Caco-2 (cell line): Measurements from ENCODE around the gene TDRD10. TPM values are rescaled to one million over a fixed set of nuclear protein-coding genes. Genes with fewer than 3 reads are reported as not detected.

Experiments
- BruUV-seq: library from RNA; stranded (reverse); fragments of 400-500 nt; replicated peaks from 2 replicates; lab custom pipeline; 2021; lab: Mats Ljungman, UMichigan
- CTCF ChIA-PET: fragments of 300-600 bp; sonication (Branson Sonifier 250); formaldehyde crosslinking; loops from one replicate; lab custom pipeline; 2022; ENCODE audit warnings: antibody characterized with exemption; lab: Charles Lee
- POLR2A ChIA-PET: fragments of 300-600 bp; sonication (Branson Sonifier 250); formaldehyde crosslinking; loops from one replicate; lab custom pipeline; 2022; ENCODE audit warnings: antibody characterized with exemption; lab: Charles Lee
- DNase-seq, 2 experiments: peaks; one replicate each; pipeline versions ENCODE4 v3.0.0 to v3.0.0-alpha.2; 2020 to 2022
- H3K27me3 ChIP-seq: replicated peaks from 2 replicates; pipeline ENCODE4 v1.6.0; 2011; ENCODE audit warnings: low read length; ENCODE audit not compliant: control insufficient read depth, insufficient read depth
- H3K36me3 ChIP-seq: 2 replicates; pipeline ENCODE4 v1.5.1; 2011; ENCODE audit warnings: low read length; ENCODE audit not compliant: control insufficient read depth, insufficient read depth
- H3K4me1 ChIP-seq: fragments of 250-450 bp; sonication (Bioruptor Pico); 2 replicates; pipeline ENCODE4 v1.5.1; 2020; ENCODE audit warnings: mild to moderate bottlenecking
- H3K4me3 ChIP-seq: 2 replicates; pipeline ENCODE4 v1.5.1; 2011; ENCODE audit warnings: low read depth, mild to moderate bottlenecking, control low read depth, low read length
- H3K9me3 ChIP-seq: fragments of 250-450 bp; sonication (Bioruptor Pico); 2 replicates; pipeline ENCODE4 v1.5.1; 2020; ENCODE audit warnings: mild to moderate bottlenecking, moderate library complexity
- H3K27ac Mint-ChIP-seq: one replicate; pipeline ENCODE4 v1.8.0; 2022; ENCODE audit warnings: mixed read lengths; ENCODE audit not compliant: unreplicated experiment
- H3K27me3 Mint-ChIP-seq: one replicate; pipeline ENCODE4 v1.8.0; 2022; ENCODE audit warnings: mixed read lengths; ENCODE audit not compliant: insufficient read depth, unreplicated experiment
- H3K36me3 Mint-ChIP-seq: one replicate; pipeline ENCODE4 v1.8.0; 2022; ENCODE audit warnings: mild to moderate bottlenecking, mixed read lengths; ENCODE audit not compliant: insufficient read depth, unreplicated experiment
- H3K4me1 Mint-ChIP-seq: one replicate; pipeline ENCODE4 v1.8.0; 2022; ENCODE audit warnings: low read depth, mixed read lengths; ENCODE audit not compliant: unreplicated experiment
- H3K4me3 Mint-ChIP-seq: one replicate; pipeline ENCODE4 v1.8.0; 2022; ENCODE audit warnings: mild to moderate bottlenecking, moderate library complexity, mixed read lengths; ENCODE audit not compliant: unreplicated experiment
- H3K9me3 Mint-ChIP-seq: one replicate; pipeline ENCODE4 v1.8.0; 2022; ENCODE audit warnings: mixed read lengths; ENCODE audit not compliant: unreplicated experiment
- CTCF ChIP-seq, 2 experiments: fragments of 200-600 bp in 1 of 2; IDR thresholded peaks; 1 replicate in 1 of 2; 2 replicates in 1 of 2; pipeline versions ENCODE4 v1.5.1 to v1.8.0; 2011 to 2022; ENCODE audit warnings: antibody characterized with exemption in 1 of 2, control low read depth in 1 of 2, inconsistent platforms in 1 of 2, low read depth in 1 of 2, low read length in 1 of 2, mild to moderate bottlenecking in 1 of 2, moderate library complexity in 1 of 2; ENCODE audit not compliant: insufficient read depth in 1 of 2, severe bottlenecking in 1 of 2, unreplicated experiment in 1 of 2
- intact Hi-C: fragments of 100-400 bp; cut with micrococcal nuclease; formaldehyde crosslinking; loops from one replicate; pipeline ENCODE4 v1.10.0; 2022; ENCODE audit not compliant: unreplicated experiment
- total RNA-seq: library from RNA; stranded (reverse); gene quantifications from 2 replicates; pipeline ENCODE4 v1.2.3, GENCODE V29; 2022

Gene TDRD10
- total RNA-seq, 1 experiment from 2014 or later = not detected

- Mint-ChIP-seq H3K36me3 (no peaks in the 10 kb centered on the region), H3K9me3 (no peaks in the 10 kb centered on the region), H3K4me3 (no peak overlapping the region), H3K4me1 (no peaks in the 10 kb centered on the region), H3K27ac (no peak overlapping the region), H3K27me3 (peaks cover 11% of the 10 kb centered on the region)
- Histone ChIP-seq H3K27me3 (no peaks in the 10 kb centered on the region; the same call in none of the 2 replicates), H3K4me1 (no peaks in the 10 kb centered on the region), H3K4me3 (no peak overlapping the region), H3K36me3 (no peaks in the 10 kb centered on the region), H3K9me3 (no peaks in the 10 kb centered on the region)
- no peak for DNase-seq
- intact Hi-C loops = loop anchor here (10.0 kb wide), 2 partner anchors 256 to 386 kb away; partner anchors contain the start of gene KCNN3
- ChIA-PET POLR2A (interaction anchor here (0.6 kb wide), 1 partner anchor 10 kb away, joined by 5 read pairs; no protein-coding TSS in a partner anchor), CTCF (interaction anchor here (0.6 to 0.7 kb wide), 3 partner anchors 83 to 390 kb away, joined by 3 read pairs; no protein-coding TSS in a partner anchor)
- no TSS peak for BruUV-seq
- no peak for TF ChIP-seq CTCF (IDR thresholded peaks at IDR 0.05; ENCODE audit: insufficient read depth in 1 of 2, low read depth in 1 of 2, low read length in 1 of 2, severe bottlenecking in 1 of 2, unreplicated experiment in 1 of 2)
Observed at GRCh38 chr1:154488922-154489321, 13.1 kb upstream of the TDRD10 start.

- POLR2A ChIA-PET = interaction anchor here (0.6 kb wide), 1 partner anchor 11 kb away, joined by 5 read pairs; no protein-coding TSS in a partner anchor
- no peak for DNase-seq
- no peaks in the 10 kb centered on the region; the same call in none of the 2 replicates for H3K27me3 ChIP-seq
Observed at GRCh38 chr1:154489695-154490274, 12.2 kb upstream of the TDRD10 start.

GRCh38 chr1:154490317-154490716 is 11.7 kb upstream of the TDRD10 start:
- peaks cover 11% of the 10 kb centered on the region for H3K27me3 Mint-ChIP-seq
- ChIA-PET POLR2A (no interaction called here), CTCF (no interaction called here)
- no peak overlapping the region for H3K27ac Mint-ChIP-seq
- H3K9me3 Mint-ChIP-seq = no peaks in the 10 kb centered on the region
- DNase-seq = no peak
- intact Hi-C loops = no loop called here
- H3K4me1 Mint-ChIP-seq = no peaks in the 10 kb centered on the region
- TF ChIP-seq CTCF (IDR thresholded peaks at IDR 0.05; ENCODE audit: insufficient read depth in 1 of 2, low read depth in 1 of 2, low read length in 1 of 2, severe bottlenecking in 1 of 2, unreplicated experiment in 1 of 2) = no peak
- H3K36me3 Mint-ChIP-seq = no peaks in the 10 kb centered on the region
- no peak overlapping the region for H3K4me3 Mint-ChIP-seq
- Histone ChIP-seq H3K27me3 (no peaks in the 10 kb centered on the region; the same call in none of the 2 replicates), H3K4me3 (no peak overlapping the region), H3K4me1 (no peaks in the 10 kb centered on the region), H3K9me3 (no peaks in the 10 kb centered on the region), H3K36me3 (no peaks in the 10 kb centered on the region)
- BruUV-seq = no TSS peak

More at GRCh38 chr1:154489695-154490274, 12.2 kb upstream of the TDRD10 start:
- Histone ChIP-seq H3K4me1 (no peaks in the 10 kb centered on the region), H3K36me3 (no peaks in the 10 kb centered on the region), H3K9me3 (no peaks in the 10 kb centered on the region), H3K4me3 (no peak overlapping the region)
- no peak for TF ChIP-seq CTCF (IDR thresholded peaks at IDR 0.05; ENCODE audit: insufficient read depth in 1 of 2, low read depth in 1 of 2, low read length in 1 of 2, severe bottlenecking in 1 of 2, unreplicated experiment in 1 of 2)
- Mint-ChIP-seq H3K27me3 (peaks cover 11% of the 10 kb centered on the region), H3K4me1 (no peaks in the 10 kb centered on the region), H3K27ac (no peak overlapping the region), H3K4me3 (no peak overlapping the region), H3K36me3 (no peaks in the 10 kb centered on the region), H3K9me3 (no peaks in the 10 kb centered on the region)
- CTCF ChIA-PET = interaction anchor here (0.6 to 0.7 kb wide), 2 partner anchors 84 to 389 kb away, joined by 3 read pairs; no protein-coding TSS in a partner anchor
- BruUV-seq = no TSS peak
- intact Hi-C loops = loop anchor here (10.0 kb wide), 2 partner anchors 255 to 385 kb away; partner anchors contain the start of gene KCNN3
